ENCODE measurements around the gene HOMEZ. TPM values are rescaled to one million over a fixed set of nuclear protein-coding genes. Genes with fewer than 3 reads are reported as not detected.

HOMEZ gene
- total RNA-seq, 1 experiment from 2014 or later: 4.7 TPM

DNA sequence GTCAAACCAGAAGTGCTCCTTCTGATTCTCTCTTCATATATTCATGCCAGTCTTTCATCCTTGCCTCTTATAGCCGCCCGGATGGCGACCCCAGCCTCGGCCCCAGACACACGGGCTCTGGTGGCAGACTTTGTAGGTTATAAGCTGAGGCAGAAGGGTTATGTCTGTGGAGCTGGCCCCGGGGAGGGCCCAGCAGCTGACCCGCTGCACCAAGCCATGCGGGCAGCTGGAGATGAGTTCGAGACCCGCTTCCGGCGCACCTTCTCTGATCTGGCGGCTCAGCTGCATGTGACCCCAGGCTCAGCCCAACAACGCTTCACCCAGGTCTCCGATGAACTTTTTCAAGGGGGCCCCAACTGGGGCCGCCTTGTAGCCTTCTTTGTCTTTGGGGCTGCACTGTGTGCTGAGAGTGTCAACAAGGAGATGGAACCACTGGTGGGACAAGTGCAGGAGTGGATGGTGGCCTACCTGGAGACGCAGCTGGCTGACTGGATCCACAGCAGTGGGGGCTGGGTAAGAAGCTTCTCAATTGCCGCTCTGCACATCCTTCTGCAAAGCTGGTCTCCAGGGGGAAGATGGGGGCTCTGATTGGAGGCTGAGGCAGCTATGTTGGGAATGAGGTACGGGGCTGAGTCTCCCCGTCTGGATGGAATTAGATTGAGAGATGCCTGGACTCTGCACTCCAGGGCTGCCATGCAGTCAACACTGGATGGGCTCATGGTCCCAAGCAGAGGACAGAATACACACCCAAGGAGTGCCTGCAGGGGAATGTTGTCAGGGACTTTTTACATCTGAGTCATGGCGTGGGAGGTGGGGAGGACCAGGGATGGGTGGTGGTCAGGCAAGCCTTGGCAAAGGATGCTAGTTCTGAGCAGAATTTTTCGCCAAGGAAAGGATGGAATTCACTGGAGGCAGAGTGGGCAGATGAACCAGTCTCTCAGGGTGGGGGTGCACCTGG lies 22.0 kb upstream of the HOMEZ start:
- DNase-seq (ENCODE audit: low spot score): peak; percentile 8

GRCh38 chr14:23307146-23307530 lies 21.2 kb upstream of the HOMEZ start:
- no peak for DNase-seq (ENCODE audit: low spot score)

GRCh38 chr14:23306412-23307145 lies 20.6 kb upstream of the HOMEZ start, which contains the start of gene BCL2L2:
Gene BCL2L2, plus strand, starts transcription at chr14:23306833. Its CDS starts 935 bp downstream, at chr14:23307768.
- peak; percentile 78 for DNase-seq (ENCODE audit: low spot score)

DNA sequence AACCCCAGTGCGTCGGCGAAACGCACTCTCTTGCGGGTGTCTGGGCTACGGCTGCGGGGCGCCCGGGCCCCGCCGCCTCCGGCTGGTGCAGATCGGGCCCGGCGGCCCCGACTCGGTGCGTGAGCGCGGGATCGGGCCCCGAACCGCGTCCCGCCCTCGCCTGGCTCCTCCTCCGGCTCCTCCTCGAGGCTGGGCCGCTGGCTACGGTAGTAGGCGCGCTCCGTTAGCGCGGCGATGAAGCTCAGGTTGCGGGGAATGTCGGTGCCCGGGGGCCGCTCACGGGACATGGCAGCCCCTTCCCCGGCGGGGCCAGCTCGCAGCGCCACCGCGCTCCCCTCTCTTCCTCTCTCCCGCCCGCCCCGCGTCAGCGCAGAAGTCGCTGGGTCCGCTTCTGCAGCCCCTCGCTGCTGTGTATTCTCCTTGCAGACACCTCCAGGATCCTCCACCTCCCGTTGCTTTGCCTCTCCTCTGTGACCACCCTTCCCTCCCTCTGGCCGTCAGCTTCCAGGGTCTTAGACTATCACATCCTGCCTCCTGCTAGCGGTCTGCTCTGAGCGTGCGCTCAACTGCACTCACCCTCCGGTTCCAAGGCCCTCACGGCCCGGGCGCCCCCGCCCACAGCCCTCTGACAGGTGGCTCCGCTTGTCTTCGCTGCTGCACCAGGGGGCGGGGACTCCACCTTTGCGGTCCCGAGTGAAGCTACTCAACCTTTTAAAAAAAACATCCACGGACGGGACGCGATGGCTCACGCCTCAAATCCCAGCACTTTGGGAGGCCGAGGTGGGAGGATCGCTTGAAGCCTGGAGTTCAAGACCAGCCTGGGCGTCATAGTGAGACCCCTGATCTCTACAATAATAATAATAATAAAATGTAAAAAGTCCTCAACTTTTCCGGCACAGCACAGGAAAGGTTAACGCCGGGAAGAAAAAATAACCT lies 16.6 kb upstream of the HOMEZ start, which contains the start of gene PPP1R3E:
Gene PPP1R3E (minus strand): TSS at position 570 of the 936 bp plus-strand sequence. CDS start 283 bp downstream, at position 287.
- peak; percentile 16 for DNase-seq (ENCODE audit: low spot score)

GRCh38 chr14:23301969-23302289 lies 16.0 kb upstream of the HOMEZ start:
- no peak for DNase-seq (ENCODE audit: low spot score)

GRCh38 chr14:23301288-23301968 lies 15.5 kb upstream of the HOMEZ start:
- DNase-seq (ENCODE audit: low spot score): peak; percentile 88

DNA sequence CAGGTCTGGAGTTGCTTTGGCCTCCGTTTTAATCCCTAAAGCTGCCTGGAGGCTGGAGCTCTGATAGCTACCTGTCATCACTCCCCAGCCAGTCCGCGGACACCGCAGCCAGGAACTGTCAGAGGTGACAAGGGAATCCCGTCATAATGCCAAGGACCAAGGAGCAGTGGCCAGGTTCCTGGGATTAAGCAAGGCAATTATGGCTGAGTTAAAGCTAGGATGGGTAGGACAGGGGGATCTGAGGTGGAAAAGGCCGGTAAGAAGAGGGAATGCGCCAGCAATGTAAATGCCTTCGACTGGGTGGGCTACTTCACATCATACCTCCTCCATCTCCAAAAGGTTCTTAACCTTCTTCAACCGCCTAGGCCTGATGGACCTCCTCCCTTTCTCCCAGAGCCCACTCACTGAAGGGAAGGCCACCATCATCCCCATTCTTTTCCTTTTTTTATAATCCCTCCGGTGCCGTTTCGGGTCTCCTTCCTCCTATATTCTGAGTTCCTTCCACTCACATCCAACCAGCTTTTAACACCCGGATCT lies 14.8 kb upstream of the HOMEZ start:
- DNase-seq (ENCODE audit: low spot score): peak; percentile 8

DNA sequence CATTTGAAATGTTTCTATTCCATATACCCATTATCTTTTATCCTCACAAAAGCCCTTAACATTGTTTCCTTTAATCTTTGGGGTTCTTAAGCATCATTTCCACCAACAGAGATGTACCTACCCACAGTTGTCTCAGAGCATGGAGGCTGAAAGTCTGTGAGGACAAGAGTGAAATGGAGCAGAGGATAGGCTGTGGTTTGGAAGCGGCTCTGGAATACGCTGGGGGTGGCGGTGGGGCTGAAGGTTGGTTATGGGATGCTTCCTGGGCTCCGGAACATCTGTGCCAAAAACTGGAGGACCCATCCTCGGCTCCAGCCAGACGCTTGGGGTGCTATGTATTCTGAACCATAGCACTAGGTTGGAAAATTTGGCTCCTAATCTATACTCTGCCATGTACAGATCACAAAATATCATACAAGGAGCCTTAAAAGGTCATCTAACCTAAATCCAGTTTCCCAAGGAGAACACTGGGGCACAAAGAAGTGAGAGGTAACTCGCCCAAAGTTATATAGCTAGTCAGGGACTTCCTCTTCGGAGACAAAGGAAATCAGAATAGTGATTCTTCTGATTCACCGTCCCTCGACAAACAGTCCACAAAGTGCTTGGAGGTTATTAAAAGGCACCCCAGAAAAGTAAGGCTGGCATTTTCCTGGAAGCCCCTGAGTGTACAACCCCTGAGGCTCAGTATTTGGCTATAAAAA lies 14.2 kb upstream of the HOMEZ start:
- DNase-seq (ENCODE audit: low spot score): no peak

- peak; percentile 27 for DNase-seq (ENCODE audit: low spot score)
These were observed 13.5 kb upstream of the HOMEZ start for GRCh38 chr14:23299211-23299957.

GRCh38 chr14:23297611-23298277 lies 11.8 kb upstream of the HOMEZ start:
- DNase-seq (ENCODE audit: low spot score): no peak

GRCh38 chr14:23297096-23297495 lies 11.2 kb upstream of the HOMEZ start:
- DNase-seq (ENCODE audit: low spot score): no peak

DNA sequence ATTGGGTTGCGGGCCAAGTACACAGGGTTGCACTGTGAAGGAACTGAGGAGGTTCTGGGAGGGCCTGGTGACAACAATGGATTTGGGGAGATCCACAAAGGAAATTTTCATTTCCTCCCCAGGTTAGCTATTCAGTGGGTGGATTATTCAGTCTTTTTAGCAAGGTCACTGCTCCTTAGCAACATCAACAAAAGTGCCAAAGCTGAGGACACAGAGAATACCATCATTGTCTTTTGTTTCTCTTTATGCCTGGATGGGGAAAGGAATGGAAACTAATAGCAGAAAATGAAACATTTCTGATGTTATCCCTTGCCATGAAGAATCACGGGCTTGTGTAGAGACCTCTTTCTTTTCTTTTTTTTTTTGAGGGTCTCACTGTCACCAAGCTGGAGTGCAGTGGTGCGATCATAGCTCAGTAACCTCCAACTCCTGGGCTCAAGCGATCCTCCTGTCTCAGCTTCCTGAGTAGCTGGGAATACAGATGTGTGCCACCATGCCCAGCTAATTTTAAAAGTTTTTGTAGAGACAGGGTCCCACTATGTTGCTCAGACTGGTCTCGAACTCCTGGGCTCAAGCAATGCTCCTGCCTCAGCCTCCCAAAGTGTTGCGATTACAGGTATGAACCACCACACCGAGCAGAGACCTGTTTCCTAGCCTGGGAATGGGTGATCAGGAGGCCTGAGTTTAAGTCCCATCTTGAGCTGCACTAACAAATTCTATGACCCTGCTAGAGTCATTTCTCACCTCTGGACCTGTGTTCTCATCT lies 10.3 kb upstream of the HOMEZ start:
- no peak for DNase-seq (ENCODE audit: low spot score)

- DNase-seq (ENCODE audit: low spot score): peak; percentile 35
These were observed 9.0 kb upstream of the HOMEZ start for GRCh38 chr14:23294734-23295561.

GRCh38 chr14:23286902-23287479 lies 1.1 kb upstream of the HOMEZ start:
- no peak for DNase-seq (ENCODE audit: low spot score)

GRCh38 chr14:23285530-23286019 lies 357 bp downstream of the HOMEZ start:
- DNase-seq (ENCODE audit: low spot score): no peak

Data from A172 (cell line).